Measurements from ENCODE around the gene DTHD1.

DTHD1 gene

DNA sequence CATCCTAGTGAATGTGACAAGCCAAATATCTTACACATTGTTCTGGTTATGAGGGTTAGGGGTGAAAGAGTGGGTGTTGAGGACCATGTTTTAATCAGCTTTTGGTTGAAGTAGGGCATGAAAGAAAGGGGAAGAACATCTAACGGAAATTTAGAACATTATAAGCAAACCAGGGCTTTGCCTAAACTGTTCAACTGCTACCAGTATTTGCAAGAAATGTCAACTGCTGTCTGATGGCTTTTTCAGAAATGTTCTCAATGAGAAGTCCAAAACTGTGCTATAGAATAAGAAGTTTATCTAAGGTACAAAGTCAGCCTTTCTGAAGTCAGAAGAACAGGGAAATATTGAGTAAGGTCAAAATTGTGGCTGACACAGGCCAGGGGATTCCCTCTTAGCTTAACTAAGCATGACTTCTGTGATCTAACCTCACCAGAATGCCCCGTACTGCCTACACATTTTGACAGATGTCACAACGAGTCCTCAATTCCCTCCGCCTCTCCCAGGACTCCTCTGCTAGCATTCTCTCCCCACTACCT, 67.1 kb downstream of the DTHD1 start:
- no peak for DNase-seq (ENCODE audit: low spot score)

DNA sequence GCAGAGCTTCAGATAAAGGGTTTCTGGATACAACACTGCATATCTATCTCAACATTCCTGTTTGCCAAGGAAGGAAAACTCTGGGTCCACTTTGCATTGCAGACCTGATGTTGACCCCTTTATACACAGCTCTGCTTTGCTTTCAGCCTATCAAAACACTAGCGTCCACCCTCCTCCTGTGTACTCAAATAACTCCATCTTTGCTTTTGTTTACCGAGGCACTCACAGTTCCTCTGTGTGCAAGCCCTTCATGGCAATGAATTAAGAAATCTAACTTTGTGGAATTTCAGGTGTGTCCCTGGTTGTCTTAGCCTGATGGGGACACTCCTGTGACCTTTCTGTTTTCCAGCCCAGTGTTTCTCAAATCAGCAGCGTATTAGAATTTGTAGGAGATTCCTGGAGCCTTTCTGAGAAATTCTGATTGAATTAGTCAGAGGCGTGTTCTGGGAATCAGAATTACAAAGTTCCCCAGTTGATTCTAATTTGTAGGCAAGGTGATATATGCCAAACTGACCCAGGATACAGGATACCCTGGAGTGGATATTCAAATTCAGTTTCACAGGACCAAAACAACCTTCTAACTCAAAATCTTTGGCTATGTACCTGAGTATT, 68.6 kb downstream of the DTHD1 start:
- peak; percentile 17 for DNase-seq (ENCODE audit: low spot score)

DNA sequence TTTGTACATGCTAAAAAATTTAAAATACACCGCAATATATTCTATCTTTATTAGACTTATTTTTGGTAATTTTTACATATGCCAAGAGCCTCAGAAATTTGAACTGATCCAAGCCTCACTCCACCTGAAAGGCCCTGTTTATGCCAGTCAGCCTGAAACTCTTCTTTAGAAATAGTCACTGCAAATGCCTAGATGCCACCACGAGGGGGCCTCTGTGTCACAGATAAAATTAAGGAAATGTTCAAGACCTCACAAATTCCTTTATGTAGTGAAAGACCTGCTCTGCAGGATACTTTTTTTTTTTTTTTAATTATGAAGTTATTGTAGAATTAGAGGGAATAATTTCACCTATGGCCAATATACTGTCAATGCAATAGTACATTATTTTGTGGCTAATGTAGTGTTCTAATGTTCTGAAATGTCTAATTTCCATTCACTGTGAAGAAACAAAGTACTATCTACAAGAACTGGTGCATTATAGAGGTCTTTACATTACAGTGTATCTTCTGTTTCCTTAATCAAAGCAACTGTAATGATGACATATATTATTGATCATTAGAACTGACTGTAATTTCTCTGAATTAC, 69.8 kb downstream of the DTHD1 start:
- peak; percentile 89 for DNase-seq (ENCODE audit: low spot score)

DNA sequence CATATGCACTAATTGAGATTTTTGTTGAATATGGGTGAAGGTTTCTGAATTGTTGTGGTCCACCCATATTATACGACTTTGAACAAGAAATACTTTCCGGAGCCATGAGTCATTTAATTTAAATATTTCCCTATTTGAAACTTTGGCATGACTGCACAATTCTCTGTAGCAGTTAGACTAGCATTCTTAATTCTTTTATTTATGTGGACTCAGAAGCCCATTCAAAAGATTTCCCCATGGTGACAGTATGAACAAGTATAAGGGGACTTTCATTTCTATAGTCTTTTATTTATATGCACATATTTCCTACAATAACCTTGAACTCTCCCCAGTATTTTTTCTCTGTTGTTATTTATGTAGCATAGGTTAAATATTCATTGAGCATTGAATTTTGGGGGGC, 72.6 kb downstream of the DTHD1 start:
- DNase-seq (ENCODE audit: low spot score): no peak

DNA sequence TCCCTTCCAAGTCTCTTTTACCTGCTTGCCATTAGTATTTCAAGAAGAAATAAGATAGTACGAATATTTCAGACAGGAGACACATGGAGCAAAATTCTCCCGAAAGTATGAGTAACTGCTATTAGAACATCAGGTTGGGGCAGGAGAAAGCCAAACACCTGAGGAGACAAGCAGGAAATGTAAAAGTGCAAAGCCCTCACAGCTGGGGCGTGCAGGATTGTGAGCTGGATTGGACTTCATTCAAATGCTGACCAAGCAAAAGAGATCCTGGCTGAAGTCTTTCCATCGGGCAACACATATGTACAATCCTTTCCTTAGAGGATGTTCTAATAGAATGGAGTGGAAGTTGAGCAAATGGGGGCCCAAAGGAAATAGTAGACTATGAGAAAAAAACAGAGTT, 76.8 kb downstream of the DTHD1 start:
- no peak for DNase-seq (ENCODE audit: low spot score)

DNA sequence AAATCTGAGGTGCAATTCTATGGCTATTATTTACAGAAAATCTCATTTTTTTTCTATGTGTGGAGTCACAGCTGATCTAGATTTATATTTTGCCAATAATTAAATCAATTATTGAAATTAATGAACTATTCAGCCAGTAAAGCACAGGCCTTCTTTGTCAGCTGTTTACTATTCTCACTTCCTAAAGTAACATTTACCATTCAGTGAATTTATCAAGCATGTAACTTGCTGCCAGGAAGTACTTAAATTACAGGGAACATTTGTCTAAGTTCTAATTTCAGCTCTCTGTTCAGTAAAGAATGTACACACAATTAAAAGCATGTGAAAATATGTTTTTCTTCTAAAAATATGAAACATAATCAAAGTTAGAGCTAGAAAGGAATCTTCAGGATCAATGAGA, 79.3 kb downstream of the DTHD1 start:
- no peak for DNase-seq (ENCODE audit: low spot score)

DNA sequence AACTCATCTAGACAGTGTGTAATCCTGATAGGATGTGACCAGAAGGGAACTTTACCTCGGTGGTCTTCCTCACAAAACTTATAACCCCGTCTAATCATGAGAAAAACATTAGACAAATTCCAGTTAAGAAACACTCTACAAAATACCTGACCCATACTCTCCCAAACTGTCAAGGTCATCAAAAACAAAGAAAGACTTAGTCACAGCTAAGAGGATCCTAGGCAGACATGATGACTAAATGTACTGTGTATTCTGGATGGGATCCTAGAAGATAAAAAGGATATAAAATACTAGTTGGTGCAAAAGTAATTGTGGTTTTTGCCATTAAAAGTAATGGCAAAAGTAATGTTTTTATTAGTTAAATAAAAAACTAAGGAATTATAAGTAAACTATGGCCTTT, 81.6 kb downstream of the DTHD1 start:
- DNase-seq (ENCODE audit: low spot score): no peak

DNA sequence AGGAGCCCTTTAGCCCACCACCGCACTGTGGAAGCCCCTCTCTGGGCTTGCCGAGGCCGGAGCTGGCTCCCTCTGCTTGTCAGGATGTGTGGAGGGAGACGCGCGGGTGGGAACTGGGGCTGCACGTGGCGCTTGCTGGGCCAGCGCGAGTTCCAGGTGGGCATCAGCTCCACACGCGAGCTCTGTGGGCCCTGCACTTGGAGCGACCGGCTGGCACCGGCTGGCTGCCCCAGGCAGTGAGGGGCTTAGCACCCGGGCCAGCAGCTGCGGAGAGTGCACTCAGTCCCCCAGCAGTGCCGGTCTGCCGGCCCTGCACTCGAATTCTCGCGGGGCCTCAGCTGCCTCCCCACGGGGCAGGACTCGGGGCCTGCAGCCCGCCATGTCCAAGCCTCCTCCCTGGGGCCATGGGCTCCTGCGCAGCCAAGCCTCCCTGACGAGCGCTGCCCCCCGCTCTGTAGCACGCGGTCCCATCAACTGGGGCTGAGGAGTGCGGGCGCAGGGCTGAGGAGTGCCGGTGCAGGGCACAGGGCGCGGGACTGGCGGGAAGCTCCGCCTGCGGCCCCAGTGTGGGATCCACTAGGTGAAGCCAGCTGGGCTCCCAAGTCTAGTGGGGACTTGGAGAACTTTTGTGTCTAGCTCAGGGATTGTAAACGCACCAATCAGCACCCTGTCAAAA, 93.6 kb downstream of the DTHD1 start:
- no peak for DNase-seq (ENCODE audit: low spot score)

DNA sequence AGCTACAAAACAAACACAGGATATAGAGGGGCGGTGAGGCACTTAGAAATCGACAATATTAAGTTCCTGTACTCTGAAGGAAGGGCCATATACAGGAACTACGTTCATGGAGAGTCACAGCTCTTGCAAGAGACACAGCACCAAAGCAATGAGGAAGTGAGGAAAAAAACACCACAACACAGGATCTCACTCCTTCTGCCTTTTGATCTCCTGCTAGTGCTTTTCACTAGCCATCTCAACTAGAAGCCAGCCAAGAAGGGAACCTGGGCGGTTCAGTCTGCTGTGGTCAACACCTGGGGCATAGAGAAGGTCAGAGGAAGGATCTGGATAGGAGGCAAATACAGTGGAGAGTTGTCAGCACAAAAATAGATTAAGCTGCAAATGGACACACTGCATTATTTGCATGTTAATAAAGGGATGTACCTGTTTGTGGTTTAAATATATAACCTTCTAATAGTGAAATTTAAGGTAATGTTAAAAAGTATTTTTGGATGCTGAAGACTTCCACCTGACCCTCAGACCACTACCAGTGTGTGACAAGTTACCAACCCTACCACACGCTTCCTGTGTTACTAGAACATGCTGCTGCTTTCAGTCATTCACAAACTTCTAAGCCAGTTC, 104.6 kb downstream of the DTHD1 start:
- peak; percentile 45 for DNase-seq (ENCODE audit: low spot score)

DNA sequence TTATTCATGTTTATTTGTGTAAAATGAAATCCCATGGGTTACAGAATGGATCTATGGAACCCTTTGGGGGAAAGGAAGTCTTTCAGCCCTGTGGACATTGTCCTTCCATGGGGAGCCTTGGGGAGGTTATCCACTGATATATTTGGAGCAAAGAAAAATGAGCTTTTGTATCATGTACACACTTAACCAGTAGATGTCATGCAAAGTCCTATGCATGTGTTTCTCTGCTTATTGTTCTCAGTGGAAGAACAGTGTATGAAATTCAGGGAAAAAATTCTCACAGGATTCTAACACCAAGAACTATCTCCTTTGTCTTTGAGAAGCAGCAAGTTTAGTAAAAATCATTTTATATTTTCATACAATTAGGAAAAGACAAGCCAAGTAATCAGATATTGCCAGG, 105.3 kb downstream of the DTHD1 start:
- peak; percentile 45 for DNase-seq (ENCODE audit: low spot score)

DNA sequence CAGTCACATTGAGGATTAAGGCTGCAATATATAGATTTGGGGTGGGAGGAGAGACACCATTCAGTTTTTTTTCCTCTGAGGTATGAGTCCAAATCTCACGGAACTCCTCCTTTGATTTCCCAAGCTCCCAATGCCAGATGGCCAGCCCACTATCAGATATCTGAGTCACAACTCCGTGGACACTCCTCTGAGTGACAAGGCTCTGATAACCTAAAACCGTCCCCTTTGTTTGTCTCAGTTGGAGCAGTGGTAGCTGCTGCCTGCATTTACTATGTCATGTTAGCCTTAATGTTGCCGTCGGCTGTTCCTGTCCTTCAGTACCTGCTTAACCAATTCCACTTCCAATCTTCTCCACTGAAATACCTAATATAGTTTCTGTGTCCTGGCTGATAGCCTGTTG, 107.3 kb downstream of the DTHD1 start:
- DNase-seq (ENCODE audit: low spot score): no peak

DNA sequence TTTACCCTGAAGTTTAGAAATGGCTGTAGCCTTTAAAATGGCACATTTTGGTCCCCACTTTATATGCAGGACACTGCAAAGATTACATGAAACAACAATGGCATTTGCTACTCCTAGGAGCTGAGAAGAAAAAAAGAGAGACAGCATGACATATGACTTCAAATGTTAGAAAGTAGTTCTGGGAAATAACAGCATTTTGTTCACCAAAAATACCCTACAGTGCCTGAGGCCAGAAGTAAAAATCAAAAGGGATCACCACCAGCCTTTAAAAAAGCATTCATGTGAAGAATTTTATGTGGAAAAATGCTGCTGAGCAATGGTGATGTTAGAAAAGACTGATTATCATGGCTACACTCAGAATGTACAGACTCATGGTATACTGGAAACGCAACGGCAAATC, 110.0 kb downstream of the DTHD1 start:
- DNase-seq (ENCODE audit: low spot score): no peak

DNA sequence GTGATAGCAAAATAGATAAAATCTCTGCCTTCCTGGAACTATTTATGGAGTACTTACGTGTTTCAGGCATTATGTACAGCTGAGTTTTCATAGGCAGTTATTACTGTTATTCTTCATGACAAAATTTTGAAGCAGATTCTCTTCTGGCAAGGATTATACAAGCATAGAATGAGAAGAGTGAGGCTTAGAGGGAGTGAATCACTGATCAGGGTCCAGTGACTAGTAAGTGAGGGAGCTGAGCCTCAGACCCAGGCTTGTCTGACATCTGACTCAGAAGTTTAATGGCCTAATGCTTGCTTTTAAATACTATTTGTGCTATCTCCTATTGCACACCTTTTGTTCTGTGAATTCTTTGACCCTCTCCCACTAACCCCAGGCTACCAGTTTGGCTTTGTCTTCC, 110.6 kb downstream of the DTHD1 start:
- DNase-seq (ENCODE audit: low spot score): no peak

DNA sequence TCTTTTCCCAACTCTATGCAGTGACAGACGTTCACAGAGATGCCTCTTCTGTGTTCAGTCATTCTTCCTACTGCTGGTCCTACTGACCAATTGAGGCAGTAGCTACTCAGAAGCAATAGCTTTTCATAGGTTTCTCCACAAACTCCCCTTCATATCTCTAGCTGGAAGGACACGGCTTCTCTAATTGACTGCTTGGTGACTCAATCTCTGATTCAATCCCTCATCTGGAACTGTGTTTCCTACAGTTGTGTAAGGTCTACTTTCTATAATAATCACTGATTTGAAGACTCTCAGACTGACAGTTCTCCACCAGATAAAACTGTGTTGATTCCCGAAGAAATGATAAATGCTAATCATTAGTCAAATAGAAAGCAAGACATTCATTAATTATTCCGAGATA, 111.5 kb downstream of the DTHD1 start:
- no peak for DNase-seq (ENCODE audit: low spot score)

All from Ammon's horn (tissue), 1 donor.